Astrocyte (in vitro differentiated cells and primary cell): ENCODE results near the gene F2R.

Experiments
- EZH2 ChIP-seq: IDR thresholded peaks from 2 replicates; pipeline ENCODE4 v1.6.1; 2012; ENCODE audit warnings: mild to moderate bottlenecking, low read length, inconsistent platforms; ENCODE audit not compliant: insufficient read depth
- TF ChIP-seq, protein P1 (sequence below): IDR thresholded peaks from 2 replicates; pipeline ENCODE4 v1.5.1; 2011; ENCODE audit warnings: low read depth, mild to moderate bottlenecking, inconsistent platforms, low read length, moderate library complexity; ENCODE audit not compliant: insufficient read depth

DNA sequence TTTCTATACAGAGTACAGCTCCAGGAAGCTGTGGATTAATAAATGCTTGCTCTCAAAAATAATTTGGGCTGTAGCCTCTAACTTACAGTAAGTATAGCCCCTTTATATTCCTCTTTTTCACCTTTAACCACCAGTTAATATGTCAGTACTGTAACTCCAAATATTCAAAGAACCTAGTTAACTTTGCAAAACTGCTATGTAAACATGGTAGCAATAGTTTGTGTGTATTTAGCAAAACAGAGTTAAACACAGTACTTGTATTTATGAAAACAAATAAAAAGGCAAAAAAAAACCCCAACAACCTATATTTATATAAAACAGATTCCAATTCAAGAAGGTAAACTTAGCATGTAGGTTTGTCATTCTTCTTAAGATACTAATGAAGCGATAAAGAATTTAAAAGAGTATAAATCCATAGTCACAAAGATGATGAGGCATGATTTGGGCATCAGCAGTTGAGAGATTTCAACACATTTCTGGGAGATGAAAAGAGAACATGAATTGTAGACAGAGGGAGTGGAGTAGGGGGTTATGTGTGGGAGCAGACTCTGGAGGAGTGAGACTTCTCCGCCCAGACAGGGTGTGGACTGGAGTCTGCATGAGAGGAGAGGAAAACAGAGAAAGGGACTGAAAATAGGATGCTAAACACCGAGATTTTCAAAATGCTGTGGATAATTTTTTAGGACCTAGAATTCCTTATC is 55.9 kb downstream of the F2R start:
- TF ChIP-seq EZH2, result no peak
- TF ChIP-seq, protein P1, sequence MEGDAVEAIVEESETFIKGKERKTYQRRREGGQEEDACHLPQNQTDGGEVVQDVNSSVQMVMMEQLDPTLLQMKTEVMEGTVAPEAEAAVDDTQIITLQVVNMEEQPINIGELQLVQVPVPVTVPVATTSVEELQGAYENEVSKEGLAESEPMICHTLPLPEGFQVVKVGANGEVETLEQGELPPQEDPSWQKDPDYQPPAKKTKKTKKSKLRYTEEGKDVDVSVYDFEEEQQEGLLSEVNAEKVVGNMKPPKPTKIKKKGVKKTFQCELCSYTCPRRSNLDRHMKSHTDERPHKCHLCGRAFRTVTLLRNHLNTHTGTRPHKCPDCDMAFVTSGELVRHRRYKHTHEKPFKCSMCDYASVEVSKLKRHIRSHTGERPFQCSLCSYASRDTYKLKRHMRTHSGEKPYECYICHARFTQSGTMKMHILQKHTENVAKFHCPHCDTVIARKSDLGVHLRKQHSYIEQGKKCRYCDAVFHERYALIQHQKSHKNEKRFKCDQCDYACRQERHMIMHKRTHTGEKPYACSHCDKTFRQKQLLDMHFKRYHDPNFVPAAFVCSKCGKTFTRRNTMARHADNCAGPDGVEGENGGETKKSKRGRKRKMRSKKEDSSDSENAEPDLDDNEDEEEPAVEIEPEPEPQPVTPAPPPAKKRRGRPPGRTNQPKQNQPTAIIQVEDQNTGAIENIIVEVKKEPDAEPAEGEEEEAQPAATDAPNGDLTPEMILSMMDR, result no peak
